ENCODE data around the gene SYNE3. TPM values are rescaled to one million over a fixed set of nuclear protein-coding genes. Genes with fewer than 3 reads are reported as not detected.

SYNE3 gene
- total and polyA plus RNA-seq, 3 donors from 2014 or later: 8.3 to 38.9 (median 37.6) TPM

GRCh38 chr14:95490138-95490509, 26.3 kb downstream of the SYNE3 start:
- Histone ChIP-seq H3K9me3 (no peaks in the 10 kb centered on the region), H3K4me3 (no peak overlapping the region), H3K27ac (peak overlapping the region; percentile 55 to 61), H3K4me1 (peaks cover 27% of the 10 kb centered on the region), H3K27me3 (no peaks in the 10 kb centered on the region), H3K36me3 (ENCODE audit: low read depth, missing control alignments) (no peaks in the 10 kb centered on the region)
- TF ChIP-seq, protein P1, sequence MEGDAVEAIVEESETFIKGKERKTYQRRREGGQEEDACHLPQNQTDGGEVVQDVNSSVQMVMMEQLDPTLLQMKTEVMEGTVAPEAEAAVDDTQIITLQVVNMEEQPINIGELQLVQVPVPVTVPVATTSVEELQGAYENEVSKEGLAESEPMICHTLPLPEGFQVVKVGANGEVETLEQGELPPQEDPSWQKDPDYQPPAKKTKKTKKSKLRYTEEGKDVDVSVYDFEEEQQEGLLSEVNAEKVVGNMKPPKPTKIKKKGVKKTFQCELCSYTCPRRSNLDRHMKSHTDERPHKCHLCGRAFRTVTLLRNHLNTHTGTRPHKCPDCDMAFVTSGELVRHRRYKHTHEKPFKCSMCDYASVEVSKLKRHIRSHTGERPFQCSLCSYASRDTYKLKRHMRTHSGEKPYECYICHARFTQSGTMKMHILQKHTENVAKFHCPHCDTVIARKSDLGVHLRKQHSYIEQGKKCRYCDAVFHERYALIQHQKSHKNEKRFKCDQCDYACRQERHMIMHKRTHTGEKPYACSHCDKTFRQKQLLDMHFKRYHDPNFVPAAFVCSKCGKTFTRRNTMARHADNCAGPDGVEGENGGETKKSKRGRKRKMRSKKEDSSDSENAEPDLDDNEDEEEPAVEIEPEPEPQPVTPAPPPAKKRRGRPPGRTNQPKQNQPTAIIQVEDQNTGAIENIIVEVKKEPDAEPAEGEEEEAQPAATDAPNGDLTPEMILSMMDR (IDR thresholded peaks at IDR 0.05): no peak
- no peak for TF ChIP-seq POLR2A (IDR thresholded peaks at IDR 0.05)
- WGBS, 2 donors: 90 to 93% methylated on average over 5 of the region's 5 CpGs
- DNase-seq: no peak
- intact Hi-C loops (cut with DNase I; ENCODE audit: low total_unique reads): no loop called here

- no peaks in the 10 kb centered on the region for H3K9me3 ChIP-seq
- H3K27ac ChIP-seq: peak overlapping the region; percentile 55 to 61
- no peaks in the 10 kb centered on the region for H3K36me3 ChIP-seq (ENCODE audit: low read depth, missing control alignments)
- WGBS, 2 donors: 70 to 71% methylated on average over 9 of the region's 9 CpGs
- no peak overlapping the region for H3K4me3 ChIP-seq
- DNase-seq: peak; percentile 56
- no peaks in the 10 kb centered on the region for H3K27me3 ChIP-seq
- H3K4me1 ChIP-seq: peaks cover 27% of the 10 kb centered on the region
- TF ChIP-seq, protein P1 (IDR thresholded peaks at IDR 0.05): no peak
- TF ChIP-seq POLR2A (IDR thresholded peaks at IDR 0.05): no peak
- intact Hi-C loops (cut with DNase I; ENCODE audit: low total_unique reads): no loop called here
Observed at GRCh38 chr14:95489214-95490137, 27.0 kb downstream of the SYNE3 start.

DNA sequence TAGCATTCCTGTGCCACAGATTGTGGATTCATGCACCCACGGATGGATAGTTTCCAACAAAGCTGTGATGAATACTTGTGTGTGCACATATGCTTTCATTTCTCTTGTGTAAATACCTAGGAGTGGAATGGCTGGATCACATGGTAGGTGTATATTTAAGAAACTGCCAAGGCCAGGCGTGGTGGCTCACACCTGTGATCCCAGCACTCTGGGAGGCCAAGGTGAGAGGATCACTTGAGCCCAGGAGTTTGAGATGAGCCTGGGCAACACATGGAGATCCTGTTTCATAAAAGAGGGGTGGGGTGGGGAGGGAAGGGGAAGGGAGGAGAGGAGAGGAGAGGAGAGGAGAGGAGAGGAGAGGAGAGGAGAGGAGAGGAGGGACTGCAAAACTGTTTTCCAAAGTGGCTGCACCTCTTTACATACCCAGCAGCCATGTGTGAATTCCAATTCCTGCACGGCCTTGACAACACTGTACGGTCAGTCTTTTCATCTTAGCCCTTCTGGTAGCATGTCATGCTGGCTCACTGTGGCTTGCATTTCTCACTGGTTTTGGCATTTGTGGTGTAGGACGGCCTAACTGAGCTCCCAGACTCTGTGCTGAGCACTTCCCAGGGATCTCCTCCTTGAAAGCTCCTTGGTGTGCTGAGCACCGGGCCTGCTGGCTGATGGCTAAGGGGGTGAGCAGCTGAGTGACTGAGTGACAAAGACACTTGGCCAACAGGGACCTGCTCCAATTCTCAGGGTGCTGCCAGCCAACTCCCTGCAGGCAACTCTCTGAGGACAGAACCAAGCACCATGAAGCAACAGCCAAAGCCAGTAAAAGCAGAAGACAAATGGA, 27.9 kb downstream of the SYNE3 start:
- Histone ChIP-seq H3K9me3 (no peaks in the 10 kb centered on the region), H3K4me3 (no peak overlapping the region), H3K27me3 (no peaks in the 10 kb centered on the region), H3K36me3 (ENCODE audit: low read depth, missing control alignments) (no peaks in the 10 kb centered on the region), H3K4me1 (peaks cover 27% of the 10 kb centered on the region), H3K27ac (peak overlapping the region; percentile 55 to 61)
- intact Hi-C loops (cut with DNase I; ENCODE audit: low total_unique reads): no loop called here
- TF ChIP-seq, protein P1 (IDR thresholded peaks at IDR 0.05): no peak
- DNase-seq: no peak
- WGBS, 2 donors: 64 to 67% methylated on average over 5 to 6 of the region's 6 CpGs

- Histone ChIP-seq H3K27me3 (no peaks in the 10 kb centered on the region), H3K4me3 (no peak overlapping the region), H3K27ac (no peak overlapping the region), H3K36me3 (ENCODE audit: low read depth, missing control alignments) (no peaks in the 10 kb centered on the region), H3K4me1 (peaks cover 32% of the 10 kb centered on the region), H3K9me3 (no peaks in the 10 kb centered on the region)
- intact Hi-C loops (cut with DNase I; ENCODE audit: low total_unique reads): no loop called here
- TF ChIP-seq, protein P1 (IDR thresholded peaks at IDR 0.05): no peak
- TF ChIP-seq POLR2A (IDR thresholded peaks at IDR 0.05): no peak
- DNase-seq: no peak
- WGBS, 2 donors: 63 to 69% methylated on average over 3 of the region's 3 CpGs
Observed at GRCh38 chr14:95487669-95488084, 28.8 kb downstream of the SYNE3 start.
